HCT116 (cell line): Measurements from ENCODE around the gene RASGRP2. TPM values are rescaled to one million over a fixed set of nuclear protein-coding genes. Genes with fewer than 3 reads are reported as not detected.

Experiments used
- ATAC-seq: fragments of 200-7000 bp; cut with Tn5 transposase; 2 replicates; pipeline ENCODE4 v1.9.1; 2020; ENCODE audit warnings: mild to moderate bottlenecking, moderate library complexity
- BruUV-seq: library from RNA; stranded (reverse); fragments of 400-500 nt; replicated peaks from 2 replicates; lab custom pipeline; 2021; lab: Mats Ljungman, UMichigan
- CTCF ChIA-PET: fragments of 300-600 bp; sonication (Branson Sonifier 250); formaldehyde crosslinking; loops from one replicate; lab custom pipeline; 2021; ENCODE audit warnings: antibody characterized with exemption; lab: Charles Lee
- POLR2A ChIA-PET: fragments of 300-600, 350-600 bp; sonication (Branson Sonifier 250); formaldehyde crosslinking; loops from one replicate; lab custom pipeline; 2021; ENCODE audit warnings: antibody characterized with exemption; lab: Charles Lee
- RAD21 ChIA-PET, 2 experiments: fragments of 300-600 bp; sonication (Branson Sonifier 250); formaldehyde crosslinking; loops; one replicate each; lab custom pipeline; 2023; ENCODE audit warnings: low total read pairs in 2 of 2; ENCODE audit not compliant: uncharacterized antibody in 2 of 2, unreplicated experiment in 2 of 2, low non-redundant PET in 1 of 2; lab: Charles Lee
- DNase-seq: peaks from one replicate; pipeline ENCODE4 v3.0.0-alpha.2; 2010; ENCODE audit warnings: low read depth, low spot score
- H2AFZ ChIP-seq: fragments of 200-600 bp; shearing (Covaris generic), sonication (generic); 2 replicates; pipeline ENCODE4 v1.6.1; 2017; ENCODE audit warnings: low read depth, mixed run types, mixed read lengths, antibody characterized with exemption, low read length; ENCODE audit not compliant: poor library complexity, severe bottlenecking
- H3K27ac ChIP-seq: 2 replicates; pipeline ENCODE4 v1.5.1; 2012; ENCODE audit warnings: low read depth, low read length
- H3K27me3 ChIP-seq: fragments of 200-600 bp; sonication (generic); 2 replicates; pipeline ENCODE4 v1.6.1; 2016; ENCODE audit warnings: mixed run types, low read length, mixed read lengths; ENCODE audit not compliant: insufficient read depth
- H3K36me3 ChIP-seq, 2 experiments: fragments of 200-500 bp in 1 of 2; fragments of 200-600 bp in 1 of 2; sonication (Bioruptor generic) in 1 of 2; sonication (generic) in 1 of 2; 2 replicates each; pipeline versions ENCODE4 v1.5.1 to v1.6.1; 2014 to 2016; ENCODE audit warnings: low read length in 2 of 2, inconsistent platforms in 1 of 2, mixed read lengths in 1 of 2, mixed run types in 1 of 2; ENCODE audit not compliant: insufficient read depth in 2 of 2, control insufficient read depth in 1 of 2
- H3K4me1 ChIP-seq, 2 experiments: fragments of 200-600 bp in 1 of 2; sonication (generic) in 1 of 2; 2 replicates each; pipeline versions ENCODE4 v1.5.1 to v1.6.1; 2012 to 2017; ENCODE audit warnings: low read length in 2 of 2, inconsistent platforms in 1 of 2, mild to moderate bottlenecking in 1 of 2, mixed read lengths in 1 of 2, mixed run types in 1 of 2, moderate library complexity in 1 of 2; ENCODE audit not compliant: insufficient read depth in 2 of 2, control insufficient read depth in 1 of 2
- H3K4me2 ChIP-seq: fragments of 200-600 bp; sonication (generic); 2 replicates; pipeline ENCODE4 v1.6.1; 2017; ENCODE audit warnings: mixed run types, low read length, mixed read lengths
- H3K4me3 ChIP-seq, 2 experiments: fragments of 200-600 bp in 1 of 2; sonication (generic) in 1 of 2; replicated peaks in 1 of 2; 2 replicates each; pipeline ENCODE4 v1.5.1; 2011 to 2016; ENCODE audit warnings: low read length in 2 of 2, control low read depth in 1 of 2, low read depth in 1 of 2, mild to moderate bottlenecking in 1 of 2, mixed read lengths in 1 of 2, mixed run types in 1 of 2
- H3K79me2 ChIP-seq: fragments of 200-600 bp; sonication (generic); 2 replicates; pipeline ENCODE4 v1.6.1; 2017; ENCODE audit warnings: mild to moderate bottlenecking, mixed run types, low read length, moderate library complexity, mixed read lengths; ENCODE audit not compliant: insufficient read depth
- H3K9ac ChIP-seq: fragments of 200-600 bp; sonication (generic); 2 replicates; pipeline ENCODE4 v1.6.1; 2016; ENCODE audit warnings: low read length, mixed read lengths
- H3K9me2 ChIP-seq: fragments of 200-600 bp; sonication (generic), shearing (Covaris generic); 2 replicates; pipeline ENCODE4 v1.6.1; 2017; ENCODE audit warnings: mixed run types, mild to moderate bottlenecking, moderate library complexity; ENCODE audit not compliant: insufficient read depth
- H3K9me3 ChIP-seq, 2 experiments: fragments of 200-500 bp in 1 of 2; fragments of 200-600 bp in 1 of 2; sonication (Bioruptor generic) in 1 of 2; sonication (generic) in 1 of 2; 2 replicates each; pipeline ENCODE4 v1.6.1; 2014 to 2017; ENCODE audit warnings: low read length in 2 of 2, mixed read lengths in 2 of 2, inconsistent platforms in 1 of 2, low read depth in 1 of 2, mild to moderate bottlenecking in 1 of 2, mixed run types in 1 of 2, moderate library complexity in 1 of 2; ENCODE audit not compliant: control insufficient read depth in 1 of 2, insufficient read depth in 1 of 2
- H4K20me1 ChIP-seq: fragments of 200-600 bp; sonication (generic), shearing (Covaris generic); 2 replicates; pipeline ENCODE4 v1.6.1; 2017; ENCODE audit warnings: mixed run types, mild to moderate bottlenecking, moderate library complexity; ENCODE audit not compliant: insufficient read depth
- EGR1 ChIP-seq: IDR thresholded peaks from 2 replicates; pipeline ENCODE4 v1.6.1; 2012; ENCODE audit warnings: low read depth
- POLR2AphosphoS5 ChIP-seq: IDR thresholded peaks from 2 replicates; pipeline ENCODE4 v1.6.1; 2011; ENCODE audit warnings: mild to moderate bottlenecking, low read depth, low read length, moderate library complexity
- REST ChIP-seq: IDR thresholded peaks from 2 replicates; pipeline ENCODE4 v1.6.1; 2012; ENCODE audit warnings: low read depth
- TCF7L2 ChIP-seq: IDR thresholded peaks from 2 replicates; pipeline ENCODE4 v1.7.0; 2011; ENCODE audit warnings: borderline replicate concordance, inconsistent platforms; ENCODE audit not compliant: insufficient read depth, insufficient read length; ENCODE audit errors: extremely low read depth
- intact Hi-C: fragments of 100-400 bp; cut with micrococcal nuclease; formaldehyde crosslinking; loops from 2 replicates; pipeline ENCODE4 v1.10.0; 2022
- total RNA-seq: library from RNA; stranded (reverse); gene quantifications from one replicate; pipeline ENCODE4 v1.2.1, GENCODE V29; 2021; ENCODE audit not compliant: unreplicated experiment

The RASGRP2 gene
- total RNA-seq, 1 experiment from 2014 or later, result 12.8 TPM

- Histone ChIP-seq H3K4me1 (peaks cover 0 to 5% of the 10 kb centered on the region in 2 experiments; a peak in 1 of 4 replicates), H4K20me1 (peaks cover 14% of the 10 kb centered on the region; the same call in 1 of the 2 replicates), H3K27ac (peak overlapping the region; percentile 19; the same call in 1 of the 2 replicates), H3K4me3 (no peak overlapping the region), H2AFZ (no peak overlapping the region), H3K9me2 (no peaks in the 10 kb centered on the region), H3K27me3 (no peaks in the 10 kb centered on the region), H3K9ac (no peak overlapping the region), H3K9me3 (no peaks in the 10 kb centered on the region), H3K36me3 (peaks cover 34 to 40% of the 10 kb centered on the region in 2 experiments), H3K79me2 (peaks cover 25% of the 10 kb centered on the region), H3K4me2 (no peak overlapping the region)
- intact Hi-C loops, result no loop called here
- DNase-seq, result no peak
- BruUV-seq, result TSS peak; percentile 3
- ATAC-seq, result 0 out of 2 replicates have a peak, but pooled peaks have one; percentile 5
- ChIA-PET POLR2A (interaction anchor here (0.9 kb wide), 1 partner anchor 17 kb away, joined by 5 read pairs; the partner anchor contains the start of gene SF1), RAD21 (interaction anchor here in 1 of 2 experiments (0.6 kb wide), 1 partner anchor 19 kb away, joined by 3 read pairs; no protein-coding TSS in a partner anchor), CTCF (interaction anchor here (0.6 kb wide), 1 partner anchor 10 kb away, joined by 3 read pairs; no protein-coding TSS in a partner anchor)
- TF ChIP-seq EGR1 (no peak), POLR2AphosphoS5 (peak; percentile 66; the same call in 1 of the 2 replicates)
These were observed 18.3 kb upstream of the RASGRP2 start for GRCh38 chr11:64762277-64762673.

- H3K27ac ChIP-seq, result no peak overlapping the region
- BruUV-seq, result no TSS peak
- no peaks in the 10 kb centered on the region for H3K27me3 ChIP-seq
- H4K20me1 ChIP-seq, result peaks cover 11% of the 10 kb centered on the region; the same call in 1 of the 2 replicates
- H3K4me1 ChIP-seq, result peaks cover 0 to 9% of the 10 kb centered on the region in 2 experiments; a peak in 1 of 4 replicates
- H3K9ac ChIP-seq, result no peak overlapping the region
- no peak overlapping the region for H2AFZ ChIP-seq
- ChIA-PET RAD21 (no interaction called here), POLR2A (interaction anchor here (0.8 to 1.1 kb wide), 2 partner anchors 10 to 18 kb away, joined by 3 to 4 read pairs; no protein-coding TSS in a partner anchor), CTCF (interaction anchor here (0.9 to 1.4 kb wide), 2 partner anchors 9 to 18 kb away, joined by 3 to 4 read pairs; partner anchors contain the start of gene SF1)
- peaks cover 15% of the 10 kb centered on the region; the same call in 1 of the 2 replicates for H3K79me2 ChIP-seq
- intact Hi-C loops, result no loop called here
- ATAC-seq (0 out of 2 replicates have a peak, but pooled peaks have one; percentile 2), DNase-seq (no peak)
- H3K9me2 ChIP-seq, result no peaks in the 10 kb centered on the region
- H3K4me3 ChIP-seq, result no peak overlapping the region
- peaks cover 25 to 30% of the 10 kb centered on the region in 2 experiments for H3K36me3 ChIP-seq
- TF ChIP-seq REST (no peak), TCF7L2 (no peak)
- H3K4me2 ChIP-seq, result no peak overlapping the region
- no peaks in the 10 kb centered on the region for H3K9me3 ChIP-seq
These were observed 16.9 kb upstream of the RASGRP2 start for GRCh38 chr11:64760759-64761420.
